Kidney (tissue), 22 donors: ENCODE results near the gene FECH. TPM values are rescaled to one million over a fixed set of nuclear protein-coding genes. Genes with fewer than 3 reads are reported as not detected.

Experiments used
- DNase-seq, 5 donors: peaks; one replicate each; pipeline ENCODE4 v3.0.0-alpha.2; 2013 to 2020
- FAIRE-seq: peaks from 2 replicates; lab custom pipeline; 2012; peaks lifted over from hg19 to GRCh38; lab: Jason Lieb, UNC
- H3K27ac ChIP-seq, 2 donors: one replicate each; pipeline ENCODE4 v1.7.0; 2013; ENCODE audit warnings: low read depth in 2 of 2, low read length in 2 of 2, inconsistent platforms in 1 of 2
- H3K27me3 ChIP-seq: one replicate; pipeline ENCODE4 v1.7.1; 2013; ENCODE audit warnings: low read length, inconsistent platforms; ENCODE audit not compliant: control insufficient read depth, insufficient read depth
- H3K36me3 ChIP-seq, 3 donors: one replicate each; pipeline versions ENCODE4 v1.7.0 to v1.7.1; 2013; ENCODE audit warnings: low read length in 3 of 3, control low read depth in 1 of 3, inconsistent platforms in 1 of 3; ENCODE audit not compliant: insufficient read depth in 3 of 3, control insufficient read depth in 2 of 3
- H3K4me1 ChIP-seq, 3 donors: one replicate each; pipeline versions ENCODE4 v1.7.0 to v1.7.1; 2013; ENCODE audit warnings: low read length in 3 of 3, inconsistent platforms in 1 of 3, low read depth in 1 of 3; ENCODE audit not compliant: control insufficient read depth in 2 of 3, insufficient read depth in 2 of 3
- H3K4me3 ChIP-seq, 3 donors: one replicate each; pipeline versions ENCODE4 v1.7.0 to v1.8.1; 2013; ENCODE audit warnings: low read length in 3 of 3, control low read depth in 1 of 3, inconsistent platforms in 1 of 3
- H3K9ac ChIP-seq, 3 donors: one replicate each; pipeline versions ENCODE4 v1.7.0 to v1.7.1; 2013; ENCODE audit warnings: low read length in 3 of 3, control low read depth in 1 of 3, inconsistent platforms in 1 of 3
- H3K9me3 ChIP-seq, 3 donors: one replicate each; pipeline versions ENCODE4 v1.7.0 to v1.7.1; 2013; ENCODE audit warnings: low read length in 3 of 3, control low read depth in 1 of 3, inconsistent platforms in 1 of 3; ENCODE audit not compliant: control insufficient read depth in 2 of 3, insufficient read depth in 1 of 3
- CTCF ChIP-seq: IDR thresholded peaks from 3 replicates; pipeline ENCODE4 v1.5.1; 2012; ENCODE audit warnings: mild to moderate bottlenecking, moderate library complexity, borderline replicate concordance; ENCODE audit not compliant: insufficient read depth; ENCODE audit errors: extremely low read depth
- intact Hi-C: fragments of 100-400 bp; cut with DNase I; formaldehyde crosslinking; loops from one replicate; pipeline ENCODE4 v1.11.1; 2022
- long read RNA-seq, 10 donors: library from polyadenylated mRNA in 1 of 10; unstranded in 1 of 10; transcript quantifications; one replicate each; pipeline ENCODE4 v2.0.0 and lab custom pipeline, GENCODE V29; 2021 to 2026
- polyA plus RNA-seq: library from polyadenylated mRNA; stranded (reverse); fragments of 350-450 nt; fragmentation: Illumina TruSeq; extraction: RNeasy Lipid Tissue Mini Kit (QIAGEN cat#74804); gene quantifications from one replicate; pipeline ENCODE4 v1.2.3, GENCODE V29; 2014; ENCODE audit warnings: low read depth, low replicate concordance; ENCODE audit not compliant: insufficient read depth
- total RNA-seq: library from RNA; stranded (reverse); fragmentation: NEBNext Ultra II Directional; extraction: Animal tissue kit (Norgen Biotek cat#: 25700); gene quantifications from one replicate; pipeline ENCODE4 v1.2.1, GENCODE V29; 2021
- donor health status: control.
- donor health status: control.
- donor health status: control.
- donor health status: control.
- donor health status: control.
- donor health status: DM: yes; HTN: yes; CAD: no.
- donor health status: Normal renal cell carcinoma (clear cell type).

FECH gene
- total RNA-seq, result 32.5 TPM
- 36.9 TPM for polyA plus RNA-seq
- long read RNA-seq, donor 1, partial matches to known transcripts, result 0 of 4 reads
- long read RNA-seq, donor 1, other reads (novel, unspliced or antisense), result 0 of 4 reads
- long read RNA-seq, donor 2, transcript FECH-201 (11 exons, 3,853 nt), result major isoform, 6 of 8 reads
- long read RNA-seq, donor 2, partial matches to known transcripts, result 0 of 8 reads
- long read RNA-seq, donor 2, other reads (novel, unspliced or antisense), result 0 of 8 reads
- long read RNA-seq, donor 3, transcript FECH-201 (11 exons, 3,853 nt), result major isoform, 9 of 15 reads
- long read RNA-seq, donor 3, partial matches to known transcripts, result 5 of 15 reads
- long read RNA-seq, donor 3, other reads (novel, unspliced or antisense), result 0 of 15 reads
- long read RNA-seq, donor 4, transcript FECH-201 (11 exons, 3,853 nt), result major isoform, 6 of 6 reads
- long read RNA-seq, donor 4, partial matches to known transcripts, result 0 of 6 reads
- long read RNA-seq, donor 4, other reads (novel, unspliced or antisense), result 0 of 6 reads
- long read RNA-seq, donor 5, result 0 reads
- long read RNA-seq, donor 6, transcript FECH-201 (11 exons, 3,853 nt), result major isoform, 6 of 7 reads
- long read RNA-seq, donor 6, partial matches to known transcripts, result 0 of 7 reads
- long read RNA-seq, donor 6, other reads (novel, unspliced or antisense), result 0 of 7 reads
- long read RNA-seq, donor 7, transcript FECH-201 (11 exons, 3,853 nt), result major isoform, 20 of 30 reads
- long read RNA-seq, donor 7, partial matches to known transcripts, result 6 of 30 reads
- long read RNA-seq, donor 7, other reads (novel, unspliced or antisense), result 2 of 30 reads
- long read RNA-seq, donor 8, transcript FECH-201 (11 exons, 3,853 nt), result major isoform, 7 of 8 reads
- long read RNA-seq, donor 8, partial matches to known transcripts, result 0 of 8 reads
- long read RNA-seq, donor 8, other reads (novel, unspliced or antisense), result 0 of 8 reads
- long read RNA-seq, donor 9, transcript FECH-201 (11 exons, 3,853 nt), result major isoform, 5 of 6 reads
- long read RNA-seq, donor 9, partial matches to known transcripts, result 0 of 6 reads
- long read RNA-seq, donor 9, other reads (novel, unspliced or antisense), result 0 of 6 reads
- long read RNA-seq, donor 10, transcript FECH-201 (11 exons, 3,853 nt), result major isoform, 6 of 6 reads
- long read RNA-seq, donor 10, partial matches to known transcripts, result 0 of 6 reads
- long read RNA-seq, donor 10, other reads (novel, unspliced or antisense), result 0 of 6 reads

- peak within 1 kb of the TSS; percentile 78 to 91 (median 83) for H3K9ac ChIP-seq
- intact Hi-C loops, result no loop called here
- FAIRE-seq, result no peak
Measured at GRCh38 chr18:57586251-57587049, at the start of gene FECH. TSS of gene FECH (minus strand) at chr18:57586702. CDS start at chr18:57586620, 82 bp downstream.

GRCh38 chr18:57635003-57635822, 48.7 kb upstream of the FECH start:
- intact Hi-C loops, result no loop called here
- no peak overlapping the region for H3K4me3 ChIP-seq

More at GRCh38 chr18:57586251-57587049, at the start of gene FECH:
- Histone ChIP-seq H3K4me1 (peaks cover 3 to 12% (median 8%) of the 10 kb centered on the region in 3 donors), H3K27ac (peak within 1 kb of the TSS; percentile 75 to 84), H3K9me3 (no peaks in the 10 kb centered on the region), H3K4me3 (peak within 1 kb of the TSS; percentile 83 to 91 (median 86)), H3K27me3 (no peaks in the 10 kb centered on the region), H3K36me3 (no peaks in the 10 kb centered on the region)
- no peak for TF ChIP-seq CTCF
- DNase-seq, result peak; percentile 66 to 93 (median 82)

More at GRCh38 chr18:57635003-57635822, 48.7 kb upstream of the FECH start:
- no peak overlapping the region for H3K27ac ChIP-seq
- peaks cover 0 to 4% (median 3%) of the 10 kb centered on the region in 3 donors for H3K4me1 ChIP-seq
- no peak for TF ChIP-seq CTCF
- H3K27me3 ChIP-seq, result no peaks in the 10 kb centered on the region
- no peak overlapping the region for H3K9ac ChIP-seq
- no peaks in the 10 kb centered on the region for H3K9me3 ChIP-seq
- no peaks in the 10 kb centered on the region for H3K36me3 ChIP-seq
- no peak for FAIRE-seq
- DNase-seq, result no peak
